HepG2 (cell line): ENCODE results near the gene BCAS3. TPM values are rescaled to one million over a fixed set of nuclear protein-coding genes. Genes with fewer than 3 reads are reported as not detected.

Experiments
- ATAC-seq: fragments of 200-7000 bp; cut with Tn5 transposase; 3 replicates; pipeline ENCODE4 v1.9.1; 2020; ENCODE audit warnings: mild to moderate bottlenecking, moderate library complexity
- BruUV-seq: library from RNA; stranded (reverse); fragments of 400-500 nt; replicated peaks from 2 replicates; lab custom pipeline; 2021; lab: Mats Ljungman, UMichigan
- CTCF ChIA-PET: fragments of 300-600 bp; formaldehyde crosslinking; extraction: SDS; loops from one replicate; lab custom pipeline; 2021; ENCODE audit warnings: low total read pairs, inconsistent platforms, low intra/inter-chr PET ratio; lab: Yijun Ruan, JAX
- POLR2A ChIA-PET: fragments of 350-600 bp; sonication (Branson Sonifier 250); formaldehyde crosslinking; loops from one replicate; lab custom pipeline; 2020; ENCODE audit warnings: antibody characterized with exemption, inconsistent platforms; lab: Yijun Ruan, JAX
- DNase-seq: peaks from one replicate; pipeline ENCODE4 v3.0.0-alpha.2; 2015; ENCODE audit warnings: low spot score
- FAIRE-seq: peaks from 3 replicates; lab custom pipeline; 2011; peaks lifted over from hg19 to GRCh38; lab: Jason Lieb, UNC
- H2AFZ ChIP-seq: one replicate; pipeline ENCODE4 v1.6.1; 2011; ENCODE audit warnings: low read length, inconsistent platforms
- H3K27ac ChIP-seq: fragments of 300-600 bp; 3 replicates; pipeline ENCODE4 v1.8.0; 2011; ENCODE audit warnings: mixed run types, mild to moderate bottlenecking, mixed read lengths, low read length, inconsistent platforms; ENCODE audit not compliant: insufficient read depth; ENCODE audit errors: extremely low read length
- H3K27me3 ChIP-seq, 2 experiments: fragments of 200-600 bp in 1 of 2; 2 replicates in 1 of 2; 3 replicates in 1 of 2; pipeline versions ENCODE4 v1.6.0 to v1.8.0; 2011; ENCODE audit warnings: low read length in 2 of 2, mild to moderate bottlenecking in 2 of 2, moderate library complexity in 2 of 2, inconsistent platforms in 1 of 2; ENCODE audit not compliant: insufficient read depth in 2 of 2, control insufficient read depth in 1 of 2
- H3K36me3 ChIP-seq, 2 experiments: fragments of 200-600 bp in 1 of 2; replicated peaks in 1 of 2; 2 replicates in 1 of 2; 3 replicates in 1 of 2; pipeline versions ENCODE4 v1.5.1 to v1.8.0; 2011; ENCODE audit warnings: low read length in 2 of 2, inconsistent platforms in 1 of 2; ENCODE audit not compliant: insufficient read depth in 2 of 2, control insufficient read depth in 1 of 2
- H3K4me1 ChIP-seq: 2 replicates; pipeline ENCODE4 v1.5.1; 2012; ENCODE audit warnings: low read length, inconsistent platforms; ENCODE audit not compliant: insufficient read depth
- H3K4me2 ChIP-seq: 2 replicates; pipeline ENCODE4 v1.6.0; 2011; ENCODE audit warnings: low read depth, low read length, inconsistent platforms
- H3K4me3 ChIP-seq, 3 experiments: fragments of 200-600 bp in 1 of 3; sonication (generic), shearing (Covaris generic) in 1 of 3; replicated peaks in 1 of 3; 2 replicates each; pipeline ENCODE4 v1.5.1; 2011 to 2016; ENCODE audit warnings: low read length in 3 of 3, inconsistent platforms in 2 of 3, low read depth in 2 of 3, mild to moderate bottlenecking in 2 of 3, control low read depth in 1 of 3, mixed read lengths in 1 of 3; ENCODE audit not compliant: insufficient read depth in 1 of 3
- H3K79me2 ChIP-seq: one replicate; pipeline ENCODE4 v1.6.1; 2011; ENCODE audit warnings: low read length, inconsistent platforms; ENCODE audit not compliant: insufficient read depth
- H3K9ac ChIP-seq: 2 replicates; pipeline ENCODE4 v1.6.0; 2011; ENCODE audit warnings: mild to moderate bottlenecking, low read depth, low read length, inconsistent platforms; ENCODE audit not compliant: insufficient read depth
- H3K9me3 ChIP-seq: 2 replicates; pipeline ENCODE4 v1.5.1; 2012; ENCODE audit warnings: mild to moderate bottlenecking, low read length
- H4K20me1 ChIP-seq: 2 replicates; pipeline ENCODE4 v1.6.0; 2011; ENCODE audit warnings: inconsistent platforms, mild to moderate bottlenecking, low read length, moderate library complexity; ENCODE audit not compliant: insufficient read depth
- GFI1 ChIP-seq: sonication (generic); formaldehyde crosslinking; IDR thresholded peaks from 2 replicates; pipeline ENCODE4 v1.5.0; 2020; ENCODE audit warnings: missing genetic modification reagents, mild to moderate bottlenecking, borderline replicate concordance
- HHEX ChIP-seq: IDR thresholded peaks from 2 replicates; pipeline ENCODE4 v1.6.1; 2016; ENCODE audit warnings: control low read depth
- HMG20A ChIP-seq: IDR thresholded peaks from 2 replicates; pipeline ENCODE4 v1.6.1; 2016; ENCODE audit warnings: borderline replicate concordance
- MIXL1 ChIP-seq: IDR thresholded peaks from 2 replicates; pipeline ENCODE4 v1.6.1; 2016
- NR2F2 ChIP-seq: IDR thresholded peaks from 2 replicates; pipeline ENCODE4 v1.6.1; 2012; ENCODE audit warnings: low read depth, inconsistent platforms, borderline replicate concordance
- PPARG ChIP-seq: conservative IDR thresholded peaks from 2 replicates; pipeline ENCODE4 v1.6.1; 2016; ENCODE audit warnings: missing biosample characterization, missing genetic modification reagents
- SMAD9 ChIP-seq: sonication (generic); formaldehyde crosslinking; IDR thresholded peaks from 2 replicates; pipeline ENCODE4 v1.5.1; 2020; ENCODE audit warnings: mild to moderate bottlenecking, missing genetic modification reagents
- ZNF251 ChIP-seq: sonication (generic); formaldehyde crosslinking; IDR thresholded peaks from 2 replicates; pipeline ENCODE4 v1.9.0; 2021; ENCODE audit warnings: mild to moderate bottlenecking, missing genetic modification reagents
- ZNF350 ChIP-seq: sonication (generic); formaldehyde crosslinking; IDR thresholded peaks from 2 replicates; pipeline ENCODE4 v1.4.0; 2020; ENCODE audit warnings: mild to moderate bottlenecking, low read depth, missing genetic modification reagents, borderline replicate concordance
- WGBS: methylation state at CpG from one replicate; pipeline ENCODE4 v1.1.6; 2017; ENCODE audit warnings: low lambda C conversion rate; 5-methylcytosine and 5-hydroxymethylcytosine counted together
- in situ Hi-C: cut with HindIII; loops from 2 replicates; pipeline ENCODE4 v1.10.0; 2017; ENCODE audit warnings: low pct_unique_long_range_greater_than_20kb; ENCODE audit not compliant: extremely low pct_ligation_motif_present
- intact Hi-C: fragments of 100-400 bp; cut with micrococcal nuclease; formaldehyde crosslinking; loops from one replicate; pipeline ENCODE4 v1.10.0; 2022; ENCODE audit not compliant: unreplicated experiment
- polyA plus RNA-seq, 8 experiments: library from polyadenylated mRNA; depleted of rRNA in 3 of 8; stranded (reverse) in 7 of 8; unstranded in 1 of 8; fragments of >200 nt; fragmentation: Illumina TruSeq in 4 of 8; extraction: Trizol in 4 of 8; gene quantifications; 2 replicates each; pipeline versions ENCODE4 v1.2.1 to v1.2.3, GENCODE V29; 2011 to 2016; ENCODE audit warnings: low read depth in 4 of 8, missing spikeins in 1 of 8, mixed read lengths in 1 of 8; ENCODE audit not compliant: insufficient read depth in 1 of 8
- total RNA-seq, 5 experiments: library from RNA; depleted of rRNA; stranded (reverse); fragments of >200 nt; fragmentation: Illumina TruSeq; extraction: Trizol; gene quantifications; 2 replicates each; pipeline ENCODE4 v1.2.3, GENCODE V29; 2016; ENCODE audit warnings: low read depth in 1 of 5
- TF ChIP-seq, protein P1 (sequence below): IDR thresholded peaks from 2 replicates; pipeline ENCODE4 v1.6.1; 2018; ENCODE audit warnings: missing genetic modification reagents
- TF ChIP-seq, protein P2 (sequence below): sonication (generic); formaldehyde crosslinking; IDR thresholded peaks from 2 replicates; pipeline ENCODE4 v1.9.0; 2021; ENCODE audit warnings: missing genetic modification reagents, borderline replicate concordance

Gene BCAS3
- total and polyA plus RNA-seq, 2 of the 13 experiments (the other 11 are each of a cell fraction or from before 2014, with no cell fraction given), result 10.7 to 11.2 TPM

- WGBS, result 53% methylated on average over 1 of the region's 1 CpG
- FAIRE-seq (no peak), ATAC-seq (no peak), DNase-seq (no peak)
- Histone ChIP-seq H2AFZ (no peak overlapping the region), H3K4me1 (peaks cover 7% of the 10 kb centered on the region; the same call in 1 of the 2 replicates), H3K4me3 (no peak overlapping the region), H3K9ac (no peak overlapping the region), H3K4me2 (no peak overlapping the region), H4K20me1 (no peaks in the 10 kb centered on the region), H3K27ac (no peak overlapping the region), H3K9me3 (no peaks in the 10 kb centered on the region), H3K36me3 (no peaks in the 10 kb centered on the region), H3K27me3 (no peaks in the 10 kb centered on the region), H3K79me2 (no peaks in the 10 kb centered on the region)
- intact Hi-C loops, result no loop called here
- CTCF ChIA-PET, result no interaction called here
- TF ChIP-seq, protein P1, sequence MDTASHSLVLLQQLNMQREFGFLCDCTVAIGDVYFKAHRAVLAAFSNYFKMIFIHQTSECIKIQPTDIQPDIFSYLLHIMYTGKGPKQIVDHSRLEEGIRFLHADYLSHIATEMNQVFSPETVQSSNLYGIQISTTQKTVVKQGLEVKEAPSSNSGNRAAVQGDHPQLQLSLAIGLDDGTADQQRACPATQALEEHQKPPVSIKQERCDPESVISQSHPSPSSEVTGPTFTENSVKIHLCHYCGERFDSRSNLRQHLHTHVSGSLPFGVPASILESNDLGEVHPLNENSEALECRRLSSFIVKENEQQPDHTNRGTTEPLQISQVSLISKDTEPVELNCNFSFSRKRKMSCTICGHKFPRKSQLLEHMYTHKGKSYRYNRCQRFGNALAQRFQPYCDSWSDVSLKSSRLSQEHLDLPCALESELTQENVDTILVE (CRISPR knock-in tag), result no peak
- no peak for TF ChIP-seq MIXL1 (CRISPR knock-in tag)
- in situ Hi-C loops, result no loop called here
- no TSS peak for BruUV-seq
- POLR2A ChIA-PET, result no interaction called here
Measured at GRCh38 chr17:61223725-61224124, 546.1 kb downstream of the BCAS3 start.

- no peak for ATAC-seq
- H3K36me3 ChIP-seq, result no peaks in the 10 kb centered on the region
- H2AFZ ChIP-seq, result no peak overlapping the region
- in situ Hi-C loops (no loop called here), intact Hi-C loops (no loop called here)
- no peak overlapping the region for H3K27ac ChIP-seq
- peaks cover 7% of the 10 kb centered on the region; the same call in 1 of the 2 replicates for H3K4me1 ChIP-seq
- no TSS peak for BruUV-seq
- H3K9ac ChIP-seq, result no peak overlapping the region
- no peaks in the 10 kb centered on the region for H3K9me3 ChIP-seq
- ChIA-PET CTCF (no interaction called here), POLR2A (no interaction called here)
- no peak overlapping the region for H3K4me3 ChIP-seq
- H3K4me2 ChIP-seq, result no peak overlapping the region
- 19% methylated on average over 5 of the region's 5 CpGs for WGBS
- no peaks in the 10 kb centered on the region for H4K20me1 ChIP-seq
- no peaks in the 10 kb centered on the region for H3K79me2 ChIP-seq
- no peaks in the 10 kb centered on the region for H3K27me3 ChIP-seq
- DNase-seq, result no peak
- FAIRE-seq, result no peak
- TF ChIP-seq PPARG (CRISPR knock-in tag) (peak; percentile 69; the same call in 1 of the 2 replicates), HHEX (CRISPR knock-in tag) (peak; percentile 54; the same call in 1 of the 2 replicates), NR2F2 (peak; percentile 86), ZNF350 (no peak), SMAD9 (CRISPR knock-in tag) (no peak), ZNF251 (CRISPR knock-in tag) (no peak), HMG20A (CRISPR knock-in tag) (no peak), GFI1 (0 out of 2 replicates have a peak, but pooled peaks have one; percentile 38)
- TF ChIP-seq, protein P2, sequence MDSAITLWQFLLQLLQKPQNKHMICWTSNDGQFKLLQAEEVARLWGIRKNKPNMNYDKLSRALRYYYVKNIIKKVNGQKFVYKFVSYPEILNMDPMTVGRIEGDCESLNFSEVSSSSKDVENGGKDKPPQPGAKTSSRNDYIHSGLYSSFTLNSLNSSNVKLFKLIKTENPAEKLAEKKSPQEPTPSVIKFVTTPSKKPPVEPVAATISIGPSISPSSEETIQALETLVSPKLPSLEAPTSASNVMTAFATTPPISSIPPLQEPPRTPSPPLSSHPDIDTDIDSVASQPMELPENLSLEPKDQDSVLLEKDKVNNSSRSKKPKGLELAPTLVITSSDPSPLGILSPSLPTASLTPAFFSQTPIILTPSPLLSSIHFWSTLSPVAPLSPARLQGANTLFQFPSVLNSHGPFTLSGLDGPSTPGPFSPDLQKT (CRISPR knock-in tag), result no peak
Measured at GRCh38 chr17:61225178-61225882, 547.7 kb downstream of the BCAS3 start.
